Type B pancreatic cell (in vitro differentiated cells): ENCODE data around the gene INO80C. TPM values are rescaled to one million over a fixed set of nuclear protein-coding genes. Genes with fewer than 3 reads are reported as not detected.

Experiments used
- DNase-seq: peaks from one replicate; pipeline ENCODE4 v3.0.0; 2021; ENCODE audit warnings: mixed read lengths; ENCODE audit not compliant: unreplicated experiment; ENCODE audit errors: extremely low spot score
- H3K27ac Mint-ChIP-seq: 2 replicates; pipeline ENCODE4 v1.8.0; 2021; ENCODE audit warnings: mild to moderate bottlenecking, mixed read lengths
- H3K27me3 Mint-ChIP-seq: 2 replicates; pipeline ENCODE4 v1.8.0; 2021; ENCODE audit warnings: mixed read lengths
- H3K36me3 Mint-ChIP-seq: 2 replicates; pipeline ENCODE4 v1.8.0; 2021; ENCODE audit warnings: mixed read lengths
- H3K4me1 Mint-ChIP-seq: one replicate; pipeline ENCODE4 v1.8.0; 2021; ENCODE audit warnings: mixed read lengths; ENCODE audit not compliant: unreplicated experiment
- H3K4me3 Mint-ChIP-seq: 2 replicates; pipeline ENCODE4 v1.8.0; 2021; ENCODE audit warnings: mild to moderate bottlenecking, mixed read lengths
- H3K9me3 Mint-ChIP-seq: 2 replicates; pipeline ENCODE4 v1.8.0; 2021; ENCODE audit warnings: mixed read lengths
- total RNA-seq: library from RNA; stranded (reverse); gene quantifications from 2 replicates; pipeline ENCODE4 v1.2.1, GENCODE V29; 2021; ENCODE audit warnings: low replicate concordance
- TF ChIP-seq, protein P1 (sequence below): fragments of 200-600 bp; sonication (generic); conservative IDR thresholded peaks from 2 replicates; pipeline ENCODE4 v1.5.0; 2021; ENCODE audit warnings: antibody characterized with exemption, mild to moderate bottlenecking

The INO80C gene
- total RNA-seq, 1 donor from 2014 or later, result 22.6 TPM

DNA sequence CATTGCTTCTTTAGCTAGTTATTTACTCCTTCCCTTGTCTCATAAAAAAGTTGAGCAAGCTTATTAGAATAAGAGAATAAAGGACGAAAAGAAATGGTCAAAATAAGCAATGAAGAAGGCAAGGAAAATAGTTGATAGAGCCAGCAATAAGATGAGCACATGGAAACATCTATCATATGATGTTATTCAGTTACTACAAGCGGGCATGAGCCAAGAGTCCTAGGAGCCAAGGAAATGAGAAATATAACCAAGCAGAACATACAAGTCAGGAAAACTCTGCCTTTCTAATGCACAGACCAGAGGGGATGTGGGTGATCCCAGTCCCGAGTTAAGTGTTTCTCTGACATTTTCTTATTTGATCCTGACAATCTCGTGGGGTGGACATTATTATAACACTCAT lies 33.9 kb downstream of the INO80C start:
- no peaks in the 10 kb centered on the region for H3K36me3 Mint-ChIP-seq
- no peaks in the 10 kb centered on the region for H3K9me3 Mint-ChIP-seq
- no peaks in the 10 kb centered on the region for H3K27me3 Mint-ChIP-seq
- H3K4me1 Mint-ChIP-seq, result no peaks in the 10 kb centered on the region
- TF ChIP-seq, protein P1, sequence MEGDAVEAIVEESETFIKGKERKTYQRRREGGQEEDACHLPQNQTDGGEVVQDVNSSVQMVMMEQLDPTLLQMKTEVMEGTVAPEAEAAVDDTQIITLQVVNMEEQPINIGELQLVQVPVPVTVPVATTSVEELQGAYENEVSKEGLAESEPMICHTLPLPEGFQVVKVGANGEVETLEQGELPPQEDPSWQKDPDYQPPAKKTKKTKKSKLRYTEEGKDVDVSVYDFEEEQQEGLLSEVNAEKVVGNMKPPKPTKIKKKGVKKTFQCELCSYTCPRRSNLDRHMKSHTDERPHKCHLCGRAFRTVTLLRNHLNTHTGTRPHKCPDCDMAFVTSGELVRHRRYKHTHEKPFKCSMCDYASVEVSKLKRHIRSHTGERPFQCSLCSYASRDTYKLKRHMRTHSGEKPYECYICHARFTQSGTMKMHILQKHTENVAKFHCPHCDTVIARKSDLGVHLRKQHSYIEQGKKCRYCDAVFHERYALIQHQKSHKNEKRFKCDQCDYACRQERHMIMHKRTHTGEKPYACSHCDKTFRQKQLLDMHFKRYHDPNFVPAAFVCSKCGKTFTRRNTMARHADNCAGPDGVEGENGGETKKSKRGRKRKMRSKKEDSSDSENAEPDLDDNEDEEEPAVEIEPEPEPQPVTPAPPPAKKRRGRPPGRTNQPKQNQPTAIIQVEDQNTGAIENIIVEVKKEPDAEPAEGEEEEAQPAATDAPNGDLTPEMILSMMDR, result no peak
- no peak overlapping the region for H3K27ac Mint-ChIP-seq
- no peak overlapping the region for H3K4me3 Mint-ChIP-seq
- DNase-seq, result no peak

DNA sequence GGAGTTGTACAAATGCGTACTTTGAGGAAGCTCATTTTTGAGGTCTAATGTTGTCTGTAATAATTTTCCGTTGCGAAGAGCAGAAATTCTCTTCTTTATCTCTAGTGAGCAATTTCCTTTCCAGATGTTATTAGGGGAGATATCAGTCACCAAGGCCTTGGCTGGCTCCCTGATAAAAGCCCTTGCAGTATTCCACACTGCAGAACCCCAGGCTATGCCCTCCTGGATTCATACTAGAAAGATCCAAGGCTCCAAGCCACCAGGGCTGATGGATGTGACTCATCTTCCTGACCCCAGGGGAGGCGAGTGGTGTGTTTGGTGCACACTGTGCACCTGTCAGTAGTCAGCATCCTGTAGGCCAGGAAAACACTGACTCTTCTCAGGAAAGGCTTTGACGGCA lies 34.7 kb downstream of the INO80C start:
- H3K36me3 Mint-ChIP-seq, result no peaks in the 10 kb centered on the region
- H3K27me3 Mint-ChIP-seq, result no peaks in the 10 kb centered on the region
- DNase-seq, result no peak
- peaks cover 5% of the 10 kb centered on the region for H3K4me1 Mint-ChIP-seq
- no peak overlapping the region for H3K4me3 Mint-ChIP-seq
- H3K9me3 Mint-ChIP-seq, result no peaks in the 10 kb centered on the region
- no peak overlapping the region for H3K27ac Mint-ChIP-seq
- TF ChIP-seq, protein P1, result no peak

DNA sequence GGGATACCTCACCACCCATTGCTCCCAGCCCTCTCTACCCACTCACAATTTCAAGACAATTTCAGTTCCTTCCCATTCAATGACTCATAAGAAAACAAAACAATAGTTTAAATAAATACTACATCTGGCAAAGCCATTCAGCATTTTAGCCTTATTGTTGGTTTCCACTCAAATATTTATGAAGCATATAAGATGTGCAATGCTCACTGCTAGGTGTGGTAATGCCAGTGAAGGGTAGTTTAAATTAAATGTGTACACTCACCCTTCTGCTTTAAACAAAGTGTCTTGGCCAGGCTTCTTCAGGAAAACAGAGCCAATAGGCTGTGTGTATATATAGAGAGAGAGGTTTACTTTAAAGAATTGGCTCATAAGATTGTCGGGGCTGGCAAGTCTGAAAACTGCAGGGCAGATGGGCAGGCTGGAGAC lies 37.0 kb downstream of the INO80C start:
- Mint-ChIP-seq H3K36me3 (no peaks in the 10 kb centered on the region), H3K4me3 (no peak overlapping the region), H3K9me3 (no peaks in the 10 kb centered on the region), H3K4me1 (peaks cover 7% of the 10 kb centered on the region), H3K27ac (no peak overlapping the region), H3K27me3 (no peaks in the 10 kb centered on the region)
- TF ChIP-seq, protein P1, result no peak
- no peak for DNase-seq

DNA sequence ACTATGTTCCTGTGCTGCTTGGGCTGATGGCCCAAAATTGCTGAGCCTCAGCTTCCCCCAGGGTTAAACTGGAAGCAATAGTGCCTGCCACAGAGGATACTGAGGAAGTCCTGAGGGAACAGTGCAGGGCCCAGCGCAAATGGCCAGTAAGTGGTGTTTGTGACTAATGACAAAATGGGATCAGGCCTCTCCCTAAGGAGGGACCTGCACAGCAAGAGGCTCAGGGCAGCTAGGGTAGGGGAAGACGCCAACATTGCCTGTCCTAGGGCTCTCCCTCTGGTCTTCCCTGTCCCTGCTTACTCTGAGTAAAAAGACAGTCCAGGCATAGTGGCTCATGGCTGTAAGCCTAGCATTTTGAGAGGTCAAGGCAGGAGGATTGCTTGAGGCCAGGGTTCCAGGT lies 37.8 kb downstream of the INO80C start:
- Mint-ChIP-seq H3K4me1 (peaks cover 7% of the 10 kb centered on the region), H3K9me3 (no peaks in the 10 kb centered on the region), H3K4me3 (no peak overlapping the region), H3K27ac (no peak overlapping the region), H3K36me3 (no peaks in the 10 kb centered on the region), H3K27me3 (no peaks in the 10 kb centered on the region)
- no peak for DNase-seq
- TF ChIP-seq, protein P1, result no peak

DNA sequence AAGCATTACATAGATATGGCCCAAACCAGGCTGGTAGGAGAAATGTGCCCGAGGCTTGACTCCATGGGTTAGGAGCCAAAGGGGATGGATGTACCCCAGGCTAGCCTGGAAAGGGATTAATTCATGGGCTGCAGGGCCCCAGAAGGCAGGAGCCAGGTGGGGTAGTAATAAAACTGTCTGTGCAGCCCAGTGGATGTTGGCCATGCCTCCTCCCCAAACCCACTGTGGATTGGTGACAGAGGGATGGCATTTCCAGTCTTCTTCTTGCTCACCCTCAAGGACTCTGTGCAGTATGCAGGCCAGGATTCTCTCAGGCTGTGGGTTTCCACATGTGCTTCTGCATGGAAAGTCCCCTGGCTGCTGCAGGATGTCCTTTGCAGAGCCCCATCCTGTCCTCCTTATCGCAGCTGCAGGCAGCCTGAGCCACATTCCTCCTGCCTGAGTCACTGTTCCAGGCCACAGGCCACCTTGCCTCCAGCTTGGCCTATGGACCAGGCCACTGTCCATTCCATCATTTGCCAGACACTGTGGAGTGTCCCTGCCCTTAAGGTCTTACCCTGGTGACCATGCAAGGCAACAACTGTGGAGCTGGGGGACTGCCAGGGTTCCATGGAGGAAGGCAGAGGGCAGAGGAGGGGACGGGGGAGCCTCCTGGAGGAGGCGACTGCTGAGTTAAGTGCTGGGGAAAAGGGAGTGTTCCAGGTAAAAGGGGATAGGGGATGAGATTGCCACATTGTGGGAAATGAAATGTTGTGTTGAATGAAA lies 38.9 kb downstream of the INO80C start:
- Mint-ChIP-seq H3K4me1 (peaks cover 7% of the 10 kb centered on the region), H3K9me3 (no peaks in the 10 kb centered on the region), H3K36me3 (no peaks in the 10 kb centered on the region), H3K27me3 (no peaks in the 10 kb centered on the region), H3K27ac (no peak overlapping the region), H3K4me3 (no peak overlapping the region)
- no peak for DNase-seq
- TF ChIP-seq, protein P1, result no peak
